ENCODE measurements around the gene TTC16.

DNA sequence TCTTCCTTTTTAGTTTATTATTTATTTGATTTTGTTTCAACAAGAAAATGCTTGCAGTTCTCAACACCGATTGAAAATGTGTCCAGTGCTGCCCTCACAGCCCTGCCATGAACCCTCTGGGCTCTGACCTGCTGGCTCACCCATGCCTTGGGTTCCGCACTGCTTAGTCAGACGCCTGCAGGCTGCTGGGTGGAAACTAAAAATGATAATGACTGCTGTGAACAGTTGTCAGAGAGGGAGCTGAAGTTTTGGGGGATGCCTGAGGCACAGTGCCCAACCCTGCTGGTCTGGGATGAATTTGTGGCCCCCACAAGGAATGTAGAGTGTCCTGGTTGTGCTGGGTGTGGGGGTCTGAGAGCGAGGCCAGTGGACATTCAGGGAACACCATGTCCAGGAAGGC lies 31.3 kb upstream of the TTC16 start:
- TF ChIP-seq, protein P1, sequence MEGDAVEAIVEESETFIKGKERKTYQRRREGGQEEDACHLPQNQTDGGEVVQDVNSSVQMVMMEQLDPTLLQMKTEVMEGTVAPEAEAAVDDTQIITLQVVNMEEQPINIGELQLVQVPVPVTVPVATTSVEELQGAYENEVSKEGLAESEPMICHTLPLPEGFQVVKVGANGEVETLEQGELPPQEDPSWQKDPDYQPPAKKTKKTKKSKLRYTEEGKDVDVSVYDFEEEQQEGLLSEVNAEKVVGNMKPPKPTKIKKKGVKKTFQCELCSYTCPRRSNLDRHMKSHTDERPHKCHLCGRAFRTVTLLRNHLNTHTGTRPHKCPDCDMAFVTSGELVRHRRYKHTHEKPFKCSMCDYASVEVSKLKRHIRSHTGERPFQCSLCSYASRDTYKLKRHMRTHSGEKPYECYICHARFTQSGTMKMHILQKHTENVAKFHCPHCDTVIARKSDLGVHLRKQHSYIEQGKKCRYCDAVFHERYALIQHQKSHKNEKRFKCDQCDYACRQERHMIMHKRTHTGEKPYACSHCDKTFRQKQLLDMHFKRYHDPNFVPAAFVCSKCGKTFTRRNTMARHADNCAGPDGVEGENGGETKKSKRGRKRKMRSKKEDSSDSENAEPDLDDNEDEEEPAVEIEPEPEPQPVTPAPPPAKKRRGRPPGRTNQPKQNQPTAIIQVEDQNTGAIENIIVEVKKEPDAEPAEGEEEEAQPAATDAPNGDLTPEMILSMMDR (IDR thresholded peaks at IDR 0.05): no peak
- no peak for TF ChIP-seq POLR2A (IDR thresholded peaks at IDR 0.05)
